Measurements from ENCODE around the gene SERGEF.
A peak's percentile ranks its signal among the peaks of the same experiment; 100 is the strongest.

DNA sequence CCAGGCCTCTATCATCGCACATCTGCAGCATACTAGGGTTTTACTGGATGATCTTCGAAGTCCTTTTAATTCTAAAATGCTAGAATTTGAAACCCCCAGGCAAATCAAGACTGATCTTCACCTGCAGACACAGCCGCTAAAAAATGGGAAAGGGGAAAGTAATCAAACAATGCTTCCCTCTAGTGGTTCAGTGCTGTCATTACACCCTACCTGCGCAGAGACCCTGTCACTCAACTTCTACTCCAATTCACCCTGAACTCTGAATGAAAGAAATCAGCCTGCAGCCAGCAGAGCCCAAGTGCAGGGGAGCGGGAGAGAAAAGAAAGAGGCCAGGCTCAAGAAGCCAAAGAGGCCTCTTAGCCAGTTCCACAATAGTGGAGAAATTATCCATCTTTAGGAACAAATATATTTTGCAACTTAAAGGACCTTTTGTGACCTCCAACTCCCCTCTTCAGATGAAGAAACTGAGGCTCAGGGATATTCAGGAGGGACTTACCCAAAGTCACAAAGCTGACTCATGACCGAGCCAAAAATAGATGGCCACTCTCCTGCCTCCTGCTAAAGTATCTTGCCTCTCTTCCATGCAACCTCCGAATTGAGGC, 33.0 kb downstream of the SERGEF start:
- no peak for TF ChIP-seq POLR2A (IDR thresholded peaks at IDR 0.05)
- TF ChIP-seq, protein P1, sequence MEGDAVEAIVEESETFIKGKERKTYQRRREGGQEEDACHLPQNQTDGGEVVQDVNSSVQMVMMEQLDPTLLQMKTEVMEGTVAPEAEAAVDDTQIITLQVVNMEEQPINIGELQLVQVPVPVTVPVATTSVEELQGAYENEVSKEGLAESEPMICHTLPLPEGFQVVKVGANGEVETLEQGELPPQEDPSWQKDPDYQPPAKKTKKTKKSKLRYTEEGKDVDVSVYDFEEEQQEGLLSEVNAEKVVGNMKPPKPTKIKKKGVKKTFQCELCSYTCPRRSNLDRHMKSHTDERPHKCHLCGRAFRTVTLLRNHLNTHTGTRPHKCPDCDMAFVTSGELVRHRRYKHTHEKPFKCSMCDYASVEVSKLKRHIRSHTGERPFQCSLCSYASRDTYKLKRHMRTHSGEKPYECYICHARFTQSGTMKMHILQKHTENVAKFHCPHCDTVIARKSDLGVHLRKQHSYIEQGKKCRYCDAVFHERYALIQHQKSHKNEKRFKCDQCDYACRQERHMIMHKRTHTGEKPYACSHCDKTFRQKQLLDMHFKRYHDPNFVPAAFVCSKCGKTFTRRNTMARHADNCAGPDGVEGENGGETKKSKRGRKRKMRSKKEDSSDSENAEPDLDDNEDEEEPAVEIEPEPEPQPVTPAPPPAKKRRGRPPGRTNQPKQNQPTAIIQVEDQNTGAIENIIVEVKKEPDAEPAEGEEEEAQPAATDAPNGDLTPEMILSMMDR (IDR thresholded peaks at IDR 0.05) = peak; percentile 72 to 95 (median 82)

Data from tibial nerve (tissue), 3 donors.